Effector memory CD4-positive, alpha-beta T cell (primary cell): Measurements from ENCODE around the gene CD1B.

Source experiments
- DNase-seq, 3 donors: peaks; one replicate each; pipeline ENCODE4 v3.0.0-alpha.2; 2020
- H3K27ac ChIP-seq: 2 replicates; pipeline ENCODE4 v1.7.0; 2013; ENCODE audit warnings: mild to moderate bottlenecking, low read length, moderate library complexity; ENCODE audit not compliant: insufficient read depth, poor library complexity, severe bottlenecking
- H3K27me3 ChIP-seq: replicated peaks from 2 replicates; pipeline ENCODE4 v1.7.0; 2013; ENCODE audit warnings: mild to moderate bottlenecking, low read length; ENCODE audit not compliant: insufficient read depth, control insufficient read depth, poor library complexity, severe bottlenecking
- H3K36me3 ChIP-seq: 2 replicates; pipeline ENCODE4 v1.7.0; 2013; ENCODE audit warnings: mild to moderate bottlenecking, low read length, moderate library complexity; ENCODE audit not compliant: control insufficient read depth, insufficient read depth
- H3K4me1 ChIP-seq: 2 replicates; pipeline ENCODE4 v1.7.0; 2013; ENCODE audit warnings: low read length, mild to moderate bottlenecking; ENCODE audit not compliant: control insufficient read depth, insufficient read depth, poor library complexity, severe bottlenecking
- H3K4me3 ChIP-seq: 2 replicates; pipeline ENCODE4 v1.7.0; 2013; ENCODE audit warnings: low read length, low read depth, mild to moderate bottlenecking; ENCODE audit not compliant: insufficient read depth, poor library complexity, severe bottlenecking
- H3K9me3 ChIP-seq: 2 replicates; pipeline ENCODE4 v1.7.0; 2013; ENCODE audit warnings: mild to moderate bottlenecking, low read length, moderate library complexity; ENCODE audit not compliant: control insufficient read depth

Gene CD1B

DNA sequence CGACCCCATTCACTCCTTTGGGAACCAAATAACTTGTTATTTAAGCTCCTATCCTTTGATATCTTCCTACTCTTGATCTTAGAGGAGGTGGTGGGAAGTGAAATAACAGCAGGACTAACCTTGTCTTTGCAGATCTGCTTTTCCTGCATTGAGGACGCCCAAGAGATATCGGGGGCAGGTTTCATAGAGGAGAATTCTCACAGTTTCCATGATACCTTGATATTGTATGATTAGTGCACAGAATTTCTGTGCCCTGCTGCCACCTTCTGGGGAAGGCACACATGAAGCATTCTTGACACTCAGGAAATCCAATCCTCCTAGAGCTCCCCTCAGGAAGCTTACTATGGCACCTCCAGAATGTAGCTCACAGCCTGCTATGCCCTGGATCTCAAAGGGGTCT lies 1.6 kb downstream of the CD1B start:
- H3K9me3 ChIP-seq, result no peaks in the 10 kb centered on the region
- no peaks in the 10 kb centered on the region for H3K36me3 ChIP-seq
- H3K4me3 ChIP-seq, result no peak overlapping the region
- no peaks in the 10 kb centered on the region for H3K27me3 ChIP-seq
- DNase-seq, result no peak
- no peaks in the 10 kb centered on the region for H3K4me1 ChIP-seq
- no peak overlapping the region for H3K27ac ChIP-seq

- Histone ChIP-seq H3K9me3 (no peaks in the 10 kb centered on the region), H3K4me3 (no peak overlapping the region), H3K27ac (no peak overlapping the region), H3K4me1 (no peaks in the 10 kb centered on the region), H3K36me3 (no peaks in the 10 kb centered on the region), H3K27me3 (no peaks in the 10 kb centered on the region)
- DNase-seq, result no peak
Observed at GRCh38 chr1:158329300-158329699, 2.0 kb downstream of the CD1B start.

GRCh38 chr1:158328426-158328825 lies 2.9 kb downstream of the CD1B start:
- no peaks in the 10 kb centered on the region for H3K4me1 ChIP-seq

DNA sequence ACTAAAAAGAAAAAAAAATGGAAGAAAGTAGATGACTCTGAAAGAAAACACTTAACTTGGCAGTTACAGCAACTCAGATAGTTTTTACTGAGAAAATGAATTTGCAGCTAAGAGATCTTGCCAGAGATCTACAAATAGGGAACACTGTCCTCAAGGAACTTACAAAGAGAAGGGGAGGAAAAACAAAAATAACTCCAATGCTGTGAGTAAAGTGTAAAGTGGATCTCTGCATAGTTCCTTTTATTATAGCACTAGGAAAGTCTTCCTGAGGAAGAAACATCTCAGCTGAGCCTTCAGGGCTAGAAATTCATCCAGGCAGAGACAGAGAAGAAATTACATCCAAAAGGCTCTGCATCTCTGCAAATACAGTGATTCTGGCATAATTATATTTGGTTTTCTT lies 3.9 kb downstream of the CD1B start:
- Histone ChIP-seq H3K36me3 (no peaks in the 10 kb centered on the region), H3K27ac (no peak overlapping the region), H3K4me1 (no peaks in the 10 kb centered on the region), H3K9me3 (no peaks in the 10 kb centered on the region), H3K4me3 (no peak overlapping the region), H3K27me3 (no peaks in the 10 kb centered on the region)
- no peak for DNase-seq

More at GRCh38 chr1:158328426-158328825, 2.9 kb downstream of the CD1B start:
- H3K4me3 ChIP-seq, result no peak overlapping the region
- DNase-seq, result no peak
- H3K27me3 ChIP-seq, result no peaks in the 10 kb centered on the region
- no peaks in the 10 kb centered on the region for H3K9me3 ChIP-seq
- no peaks in the 10 kb centered on the region for H3K36me3 ChIP-seq
- no peak overlapping the region for H3K27ac ChIP-seq

- DNase-seq, result no peak
- no peaks in the 10 kb centered on the region for H3K9me3 ChIP-seq
- no peaks in the 10 kb centered on the region for H3K27me3 ChIP-seq
- H3K36me3 ChIP-seq, result no peaks in the 10 kb centered on the region
- H3K4me1 ChIP-seq, result no peaks in the 10 kb centered on the region
- H3K27ac ChIP-seq, result no peak overlapping the region
- H3K4me3 ChIP-seq, result no peak overlapping the region
Observed at GRCh38 chr1:158324395-158324794, 6.9 kb downstream of the CD1B start.

DNA sequence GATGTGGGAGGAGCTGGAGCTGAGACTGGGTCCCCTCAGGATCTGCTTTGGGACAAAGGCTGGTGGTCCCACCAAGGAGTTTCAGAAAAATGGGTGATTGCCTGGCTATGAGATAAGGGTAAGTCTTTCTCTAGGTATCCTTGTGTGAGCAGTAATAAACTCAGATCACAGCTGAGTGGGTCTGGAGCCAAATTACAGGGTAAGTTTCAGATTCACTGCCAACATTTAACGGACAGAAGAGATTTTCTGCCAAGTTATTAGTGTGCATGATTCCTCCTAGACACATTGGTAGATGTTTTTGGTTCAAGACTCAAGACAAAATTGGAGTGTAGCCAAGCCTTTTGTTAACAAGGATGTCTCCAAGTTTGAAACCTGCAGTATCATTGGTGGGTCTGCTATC lies 7.5 kb downstream of the CD1B start:
- H3K27ac ChIP-seq, result no peak overlapping the region
- H3K27me3 ChIP-seq, result no peaks in the 10 kb centered on the region
- no peaks in the 10 kb centered on the region for H3K36me3 ChIP-seq
- no peaks in the 10 kb centered on the region for H3K4me1 ChIP-seq
- H3K9me3 ChIP-seq, result no peaks in the 10 kb centered on the region
- no peak overlapping the region for H3K4me3 ChIP-seq
- DNase-seq, result no peak

DNA sequence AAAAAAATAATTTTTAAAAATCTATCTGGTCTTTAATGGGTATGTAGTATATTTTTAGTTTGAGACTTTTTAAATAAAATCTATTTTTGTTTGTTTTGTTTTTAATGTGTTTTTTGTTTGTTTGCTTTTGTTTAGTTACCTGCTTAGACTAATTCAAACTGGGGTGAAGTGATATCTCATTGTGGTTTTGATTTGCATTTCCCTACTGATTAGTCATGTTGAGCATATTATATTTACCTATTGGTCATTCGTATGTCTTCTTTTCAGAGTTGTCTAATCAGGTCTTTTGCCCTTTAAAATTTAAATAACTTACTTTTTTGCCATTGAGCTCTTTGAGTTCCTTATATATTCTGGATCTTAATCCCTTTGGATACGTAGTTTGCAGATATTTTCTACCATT lies 20.3 kb downstream of the CD1B start:
- no peaks in the 10 kb centered on the region for H3K27me3 ChIP-seq
- no peak overlapping the region for H3K27ac ChIP-seq
- DNase-seq, result no peak
- no peaks in the 10 kb centered on the region for H3K36me3 ChIP-seq
- no peaks in the 10 kb centered on the region for H3K4me1 ChIP-seq
- H3K9me3 ChIP-seq, result no peaks in the 10 kb centered on the region
- H3K4me3 ChIP-seq, result no peak overlapping the region

DNA sequence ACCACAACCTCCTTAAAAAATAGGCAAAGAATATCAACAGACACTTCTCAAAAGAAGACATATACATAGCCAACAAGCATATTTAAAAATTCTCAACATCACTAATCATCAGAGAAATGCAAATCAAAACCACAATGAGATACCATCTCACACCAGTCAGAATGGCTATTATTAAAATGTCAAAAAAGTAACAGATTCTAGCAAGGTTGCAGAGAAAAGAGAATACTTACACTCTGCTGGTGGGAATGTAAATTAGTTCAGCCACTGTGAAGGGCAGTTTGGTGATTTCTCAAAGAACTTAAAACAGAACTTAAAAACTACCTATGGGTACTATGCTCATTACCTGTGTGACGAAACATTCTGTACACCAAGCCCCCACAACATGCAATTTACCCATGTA lies 20.7 kb downstream of the CD1B start:
- H3K4me1 ChIP-seq, result no peaks in the 10 kb centered on the region

GRCh38 chr1:158295791-158296190 lies 35.5 kb downstream of the CD1B start:
- H3K36me3 ChIP-seq, result no peaks in the 10 kb centered on the region
- no peak for DNase-seq
- H3K27ac ChIP-seq, result no peak overlapping the region
- no peaks in the 10 kb centered on the region for H3K4me1 ChIP-seq
- H3K9me3 ChIP-seq, result peaks cover 4% of the 10 kb centered on the region
- no peak overlapping the region for H3K4me3 ChIP-seq
- H3K27me3 ChIP-seq, result no peaks in the 10 kb centered on the region

More for the DNA sequence above, 20.7 kb downstream of the CD1B start:
- H3K36me3 ChIP-seq, result no peaks in the 10 kb centered on the region
- no peak overlapping the region for H3K27ac ChIP-seq
- H3K4me3 ChIP-seq, result no peak overlapping the region
- no peaks in the 10 kb centered on the region for H3K9me3 ChIP-seq
- no peak for DNase-seq
- no peaks in the 10 kb centered on the region for H3K27me3 ChIP-seq

DNA sequence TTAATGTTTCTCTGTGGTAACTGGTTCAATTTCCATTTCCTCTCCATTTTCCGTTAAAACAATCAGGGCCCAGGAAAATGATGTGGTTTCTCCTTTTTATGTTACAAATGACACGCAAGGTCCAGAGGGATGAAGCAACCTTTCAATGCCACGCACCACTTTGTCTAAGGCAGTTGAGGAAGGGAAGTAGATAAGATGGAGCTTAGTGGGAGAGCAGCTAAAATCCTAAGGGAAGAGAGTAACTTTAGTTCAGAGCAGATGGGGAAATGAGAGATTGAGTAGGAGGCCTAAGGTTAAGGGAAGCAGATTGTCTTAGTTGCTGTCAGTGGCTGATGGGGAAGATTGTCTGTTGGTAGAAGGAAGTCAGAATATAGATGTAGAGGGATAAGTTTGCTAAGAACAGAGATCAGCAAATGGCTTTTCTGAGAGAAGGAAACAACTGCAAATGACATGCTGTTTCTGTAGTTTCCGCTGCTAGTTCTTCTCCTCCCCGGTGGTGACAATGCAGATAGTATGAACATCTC lies 40.9 kb downstream of the CD1B start:
- H3K4me3 ChIP-seq, result no peak overlapping the region
- no peak overlapping the region for H3K27ac ChIP-seq
- DNase-seq, result no peak
- no peaks in the 10 kb centered on the region for H3K9me3 ChIP-seq
- H3K27me3 ChIP-seq, result no peaks in the 10 kb centered on the region
- H3K36me3 ChIP-seq, result no peaks in the 10 kb centered on the region
- no peaks in the 10 kb centered on the region for H3K4me1 ChIP-seq

GRCh38 chr1:158289811-158290210 lies 41.5 kb downstream of the CD1B start, which contains the start of gene CD1C:
Gene CD1C, plus strand, starts transcription at chr1:158289923. Its CDS starts 142 bp downstream, at chr1:158290065.
- no peaks in the 10 kb centered on the region for H3K36me3 ChIP-seq
- no peak within 1 kb of the TSS for H3K4me3 ChIP-seq
- no peaks in the 10 kb centered on the region for H3K9me3 ChIP-seq
- no peak for DNase-seq
- H3K27me3 ChIP-seq, result no peaks in the 10 kb centered on the region
- no peaks in the 10 kb centered on the region for H3K4me1 ChIP-seq
- H3K27ac ChIP-seq, result no peak within 1 kb of the TSS
